HEK293 (cell line): ENCODE results near the gene D2HGDH.

Experiments used
- KLF16 ChIP-seq: fragments of 450-650 bp; formaldehyde crosslinking; IDR thresholded peaks from 2 replicates; pipeline ENCODE4 v1.5.1; 2017; ENCODE audit warnings: missing biosample characterization, missing genetic modification characterization
- ZNF121 ChIP-seq: fragments of 450-650 bp; formaldehyde crosslinking; IDR thresholded peaks from 2 replicates; pipeline ENCODE4 v1.5.1; 2016; ENCODE audit warnings: missing biosample characterization, missing genetic modification characterization
- ZNF169 ChIP-seq: fragments of 450-650 bp; formaldehyde crosslinking; IDR thresholded peaks from 2 replicates; pipeline ENCODE4 v1.5.1; 2016; ENCODE audit warnings: missing biosample characterization, missing genetic modification characterization
- ZNF677 ChIP-seq: fragments of 450-650 bp; IDR thresholded peaks from 2 replicates; pipeline ENCODE4 v1.5.0; 2018; ENCODE audit warnings: missing biosample characterization, mild to moderate bottlenecking, missing genetic modification characterization, moderate library complexity
- TF ChIP-seq, protein P1 (sequence below): sonication (generic); formaldehyde crosslinking; IDR thresholded peaks from 2 replicates; pipeline ENCODE4 v1.8.1; 2022; ENCODE audit warnings: mild to moderate bottlenecking, moderate library complexity, missing genetic modification reagents
- TF ChIP-seq, protein P2 (sequence below): fragments of 450-650 bp; formaldehyde crosslinking; IDR thresholded peaks from 2 replicates; pipeline ENCODE4 v1.5.1; 2016; ENCODE audit warnings: missing biosample characterization, missing genetic modification characterization
- TF ChIP-seq, protein P3 (sequence below): fragments of 450-650 bp; formaldehyde crosslinking; IDR thresholded peaks from 2 replicates; pipeline ENCODE4 v1.5.1; 2016; ENCODE audit warnings: missing biosample characterization, missing genetic modification characterization
- TF ChIP-seq, protein P4 (sequence below): fragments of 450-650 bp; formaldehyde crosslinking; IDR thresholded peaks from 2 replicates; pipeline ENCODE4 v1.5.1; 2016; ENCODE audit warnings: missing biosample characterization, missing genetic modification characterization

DNA sequence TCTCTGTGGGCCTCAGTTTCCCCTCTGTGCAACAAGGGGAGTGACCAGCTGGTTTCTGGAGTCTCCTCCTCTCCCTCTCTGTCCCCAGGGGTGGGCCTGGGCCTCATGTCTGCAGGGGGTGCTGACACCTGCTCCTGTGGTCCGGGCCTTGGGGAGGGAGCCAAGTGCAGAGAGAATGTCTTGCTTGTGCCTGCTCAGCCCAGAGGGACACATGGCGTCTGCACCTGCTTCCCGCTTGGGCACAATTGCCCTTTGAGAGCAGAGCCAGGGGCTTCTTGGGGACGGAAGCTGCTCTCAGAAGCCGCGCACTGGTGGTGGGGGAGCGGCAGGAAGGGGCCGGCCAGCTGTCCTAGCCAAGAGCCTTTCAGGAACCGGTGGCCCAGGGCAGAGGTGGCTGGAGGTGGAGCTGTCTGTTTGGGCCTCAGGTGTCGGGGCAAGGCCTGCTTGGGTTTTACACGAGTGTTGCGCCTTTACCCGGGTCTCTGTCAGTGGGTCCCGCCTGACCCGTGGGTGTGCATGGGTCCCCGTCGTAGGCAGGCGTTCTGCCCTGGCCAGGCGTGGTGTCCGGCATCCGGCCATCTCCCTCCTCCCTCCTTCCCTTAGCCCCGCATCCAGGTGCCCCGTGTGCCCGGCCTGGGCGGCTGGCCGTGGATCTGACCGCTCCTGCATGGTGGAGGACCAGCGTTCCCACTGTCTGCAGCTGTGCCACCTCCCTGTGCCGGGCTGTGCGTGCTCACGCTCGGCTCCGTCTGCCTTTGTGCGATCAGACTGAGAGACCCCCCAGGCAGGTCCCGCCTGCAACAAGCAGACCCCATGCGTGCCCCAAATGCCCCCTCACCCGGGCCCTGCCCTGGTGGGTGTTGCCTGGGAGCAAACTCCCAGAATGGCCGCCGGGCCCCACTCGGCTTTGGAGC, 78.6 kb downstream of the D2HGDH start:
- TF ChIP-seq, protein P1, sequence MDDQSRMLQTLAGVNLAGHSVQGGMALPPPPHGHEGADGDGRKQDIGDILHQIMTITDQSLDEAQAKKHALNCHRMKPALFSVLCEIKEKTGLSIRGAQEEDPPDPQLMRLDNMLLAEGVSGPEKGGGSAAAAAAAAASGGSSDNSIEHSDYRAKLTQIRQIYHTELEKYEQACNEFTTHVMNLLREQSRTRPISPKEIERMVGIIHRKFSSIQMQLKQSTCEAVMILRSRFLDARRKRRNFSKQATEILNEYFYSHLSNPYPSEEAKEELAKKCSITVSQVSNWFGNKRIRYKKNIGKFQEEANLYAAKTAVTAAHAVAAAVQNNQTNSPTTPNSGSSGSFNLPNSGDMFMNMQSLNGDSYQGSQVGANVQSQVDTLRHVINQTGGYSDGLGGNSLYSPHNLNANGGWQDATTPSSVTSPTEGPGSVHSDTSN (CRISPR knock-in tag): no peak
- no peak for TF ChIP-seq ZNF169 (tag by site-specific recombination)
- TF ChIP-seq, protein P2, sequence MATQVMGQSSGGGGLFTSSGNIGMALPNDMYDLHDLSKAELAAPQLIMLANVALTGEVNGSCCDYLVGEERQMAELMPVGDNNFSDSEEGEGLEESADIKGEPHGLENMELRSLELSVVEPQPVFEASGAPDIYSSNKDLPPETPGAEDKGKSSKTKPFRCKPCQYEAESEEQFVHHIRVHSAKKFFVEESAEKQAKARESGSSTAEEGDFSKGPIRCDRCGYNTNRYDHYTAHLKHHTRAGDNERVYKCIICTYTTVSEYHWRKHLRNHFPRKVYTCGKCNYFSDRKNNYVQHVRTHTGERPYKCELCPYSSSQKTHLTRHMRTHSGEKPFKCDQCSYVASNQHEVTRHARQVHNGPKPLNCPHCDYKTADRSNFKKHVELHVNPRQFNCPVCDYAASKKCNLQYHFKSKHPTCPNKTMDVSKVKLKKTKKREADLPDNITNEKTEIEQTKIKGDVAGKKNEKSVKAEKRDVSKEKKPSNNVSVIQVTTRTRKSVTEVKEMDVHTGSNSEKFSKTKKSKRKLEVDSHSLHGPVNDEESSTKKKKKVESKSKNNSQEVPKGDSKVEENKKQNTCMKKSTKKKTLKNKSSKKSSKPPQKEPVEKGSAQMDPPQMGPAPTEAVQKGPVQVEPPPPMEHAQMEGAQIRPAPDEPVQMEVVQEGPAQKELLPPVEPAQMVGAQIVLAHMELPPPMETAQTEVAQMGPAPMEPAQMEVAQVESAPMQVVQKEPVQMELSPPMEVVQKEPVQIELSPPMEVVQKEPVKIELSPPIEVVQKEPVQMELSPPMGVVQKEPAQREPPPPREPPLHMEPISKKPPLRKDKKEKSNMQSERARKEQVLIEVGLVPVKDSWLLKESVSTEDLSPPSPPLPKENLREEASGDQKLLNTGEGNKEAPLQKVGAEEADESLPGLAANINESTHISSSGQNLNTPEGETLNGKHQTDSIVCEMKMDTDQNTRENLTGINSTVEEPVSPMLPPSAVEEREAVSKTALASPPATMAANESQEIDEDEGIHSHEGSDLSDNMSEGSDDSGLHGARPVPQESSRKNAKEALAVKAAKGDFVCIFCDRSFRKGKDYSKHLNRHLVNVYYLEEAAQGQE: no peak
- no peak for TF ChIP-seq KLF16 (tag by site-specific recombination)
- TF ChIP-seq, protein P3, sequence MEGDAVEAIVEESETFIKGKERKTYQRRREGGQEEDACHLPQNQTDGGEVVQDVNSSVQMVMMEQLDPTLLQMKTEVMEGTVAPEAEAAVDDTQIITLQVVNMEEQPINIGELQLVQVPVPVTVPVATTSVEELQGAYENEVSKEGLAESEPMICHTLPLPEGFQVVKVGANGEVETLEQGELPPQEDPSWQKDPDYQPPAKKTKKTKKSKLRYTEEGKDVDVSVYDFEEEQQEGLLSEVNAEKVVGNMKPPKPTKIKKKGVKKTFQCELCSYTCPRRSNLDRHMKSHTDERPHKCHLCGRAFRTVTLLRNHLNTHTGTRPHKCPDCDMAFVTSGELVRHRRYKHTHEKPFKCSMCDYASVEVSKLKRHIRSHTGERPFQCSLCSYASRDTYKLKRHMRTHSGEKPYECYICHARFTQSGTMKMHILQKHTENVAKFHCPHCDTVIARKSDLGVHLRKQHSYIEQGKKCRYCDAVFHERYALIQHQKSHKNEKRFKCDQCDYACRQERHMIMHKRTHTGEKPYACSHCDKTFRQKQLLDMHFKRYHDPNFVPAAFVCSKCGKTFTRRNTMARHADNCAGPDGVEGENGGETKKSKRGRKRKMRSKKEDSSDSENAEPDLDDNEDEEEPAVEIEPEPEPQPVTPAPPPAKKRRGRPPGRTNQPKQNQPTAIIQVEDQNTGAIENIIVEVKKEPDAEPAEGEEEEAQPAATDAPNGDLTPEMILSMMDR (tag by site-specific recombination): no peak
- no peak for TF ChIP-seq ZNF677 (tag by site-specific recombination)
- TF ChIP-seq ZNF121: no peak
- TF ChIP-seq, protein P4, sequence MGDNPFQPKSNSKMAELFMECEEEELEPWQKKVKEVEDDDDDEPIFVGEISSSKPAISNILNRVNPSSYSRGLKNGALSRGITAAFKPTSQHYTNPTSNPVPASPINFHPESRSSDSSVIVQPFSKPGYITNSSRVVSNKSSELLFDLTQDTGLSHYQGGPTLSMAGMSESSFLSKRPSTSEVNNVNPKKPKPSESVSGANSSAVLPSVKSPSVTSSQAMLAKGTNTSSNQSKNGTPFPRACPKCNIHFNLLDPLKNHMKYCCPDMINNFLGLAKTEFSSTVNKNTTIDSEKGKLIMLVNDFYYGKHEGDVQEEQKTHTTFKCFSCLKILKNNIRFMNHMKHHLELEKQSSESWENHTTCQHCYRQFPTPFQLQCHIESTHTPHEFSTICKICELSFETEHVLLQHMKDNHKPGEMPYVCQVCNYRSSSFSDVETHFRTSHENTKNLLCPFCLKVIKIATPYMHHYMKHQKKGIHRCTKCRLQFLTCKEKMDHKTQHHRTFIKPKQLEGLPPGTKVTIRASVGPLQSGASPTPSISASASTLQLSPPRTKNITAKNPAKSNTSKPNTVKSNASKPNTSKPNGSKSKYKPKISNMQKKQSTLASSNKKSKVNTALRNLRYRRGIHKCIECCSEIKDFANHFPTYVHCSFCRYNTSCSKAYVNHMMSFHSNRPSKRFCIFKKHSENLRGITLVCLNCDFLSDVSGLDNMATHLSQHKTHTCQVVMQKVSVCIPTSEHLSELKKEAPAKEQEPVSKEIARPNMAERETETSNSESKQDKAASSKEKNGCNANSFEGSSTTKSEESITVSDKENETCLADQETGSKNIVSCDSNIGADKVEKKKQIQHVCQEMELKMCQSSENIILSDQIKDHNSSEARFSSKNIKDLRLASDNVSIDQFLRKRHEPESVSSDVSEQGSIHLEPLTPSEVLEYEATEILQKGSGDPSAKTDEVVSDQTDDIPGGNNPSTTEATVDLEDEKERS (tag by site-specific recombination): no peak
